Gastrocnemius medialis (tissue), 4 donors: ENCODE results near the gene OTUD7B. TPM values are rescaled to one million over a fixed set of nuclear protein-coding genes. Genes with fewer than 3 reads are reported as not detected.

ENCODE experiments used
- ATAC-seq, 2 donors: fragments of 150-250 bp; one replicate each; pipeline ENCODE4 v1.9.1; 2016
- DNase-seq, 2 donors: peaks; one replicate each; pipeline ENCODE4 v3.0.0-alpha.2; 2019
- H3K27ac ChIP-seq, 4 donors: fragments of 200-600 bp; sonication (generic); 1 replicate in 1 of 4; 2 replicates in 3 of 4; pipeline ENCODE4 v1.5.1; 2016 to 2018; ENCODE audit warnings: mild to moderate bottlenecking in 2 of 4, moderate library complexity in 1 of 4
- H3K27me3 ChIP-seq, 3 donors: fragments of 200-600 bp; sonication (generic) in 2 of 3; 1 replicate in 1 of 3; 2 replicates in 2 of 3; pipeline versions ENCODE4 v1.5.1 to v1.6.0; 2016 to 2019; ENCODE audit warnings: mild to moderate bottlenecking in 1 of 3, moderate library complexity in 1 of 3
- H3K36me3 ChIP-seq, 2 donors: fragments of 200-600 bp; sonication (generic) in 1 of 2; one replicate each; pipeline ENCODE4 v1.5.1; 2017 to 2018
- H3K4me1 ChIP-seq, 2 donors: fragments of 200-600 bp; sonication (generic) in 1 of 2; one replicate each; pipeline ENCODE4 v1.5.1; 2016 to 2017; ENCODE audit warnings: mild to moderate bottlenecking in 2 of 2
- H3K4me3 ChIP-seq, 4 donors: fragments of 200-600 bp; sonication (generic) in 3 of 4; 1 replicate in 1 of 4; 2 replicates in 3 of 4; pipeline ENCODE4 v1.5.1; 2016 to 2019; ENCODE audit warnings: mild to moderate bottlenecking in 2 of 4
- H3K9me3 ChIP-seq, 3 donors: fragments of 200-600 bp; sonication (generic) in 2 of 3; 1 replicate in 1 of 3; 2 replicates in 2 of 3; pipeline ENCODE4 v1.5.1; 2016 to 2019
- CTCF ChIP-seq, 5 experiments: fragments of 450-650 bp in 3 of 5; fragments of 200-600 bp in 2 of 5; sonication (generic) in 2 of 5; IDR thresholded peaks in 4 of 5; conservative IDR thresholded peaks in 1 of 5; 1 replicate in 4 of 5; 2 replicates in 1 of 5; pipeline ENCODE4 v1.5.1; 2016 to 2019; ENCODE audit warnings: antibody characterized with exemption in 5 of 5, mild to moderate bottlenecking in 3 of 5, moderate library complexity in 3 of 5
- POLR2A ChIP-seq, 2 donors: fragments of 450-650 bp; IDR thresholded peaks; one replicate each; pipeline ENCODE4 v1.6.1; 2017; ENCODE audit warnings: antibody characterized with exemption in 2 of 2, mild to moderate bottlenecking in 2 of 2, moderate library complexity in 2 of 2
- in situ Hi-C, 4 donors: fragments of 200-750 bp; cut with MboI; loops; one replicate each; pipeline versions ENCODE4 v1.15.0 to v1.8.0; 2017; ENCODE audit warnings: low sequenced_read_pairs in 4 of 4
- intact Hi-C: fragments of 100-400 bp; cut with DNase I; formaldehyde crosslinking; loops from one replicate; pipeline ENCODE4 v1.15.1; 2023; ENCODE audit warnings: low total_unique reads
- total RNA-seq, 4 donors: library from RNA; depleted of rRNA; stranded (reverse); fragments of >200 nt; gene quantifications; one replicate each; pipeline versions ENCODE4 v1.1.0 to v1.2.3, GENCODE V29; 2016

The OTUD7B gene
- total RNA-seq, 4 donors from 2014 or later, result 27.2 to 51.3 (median 43.6) TPM

- Histone ChIP-seq H3K4me1 (no peaks in the 10 kb centered on the region), H3K9me3 (no peaks in the 10 kb centered on the region), H3K27me3 (peaks cover 11 to 19% (median 13%) of the 10 kb centered on the region in 3 donors), H3K4me3 (no peak overlapping the region), H3K36me3 (no peaks in the 10 kb centered on the region), H3K27ac (no peak overlapping the region)
- in situ Hi-C loops, result no loop called here
- intact Hi-C loops, result no loop called here
- TF ChIP-seq CTCF (IDR thresholded peaks at IDR 0.05 in 4 of 5, conservative IDR thresholded peaks at IDR 0.05 in 1 of 5) (no peak), POLR2A (IDR thresholded peaks at IDR 0.05) (no peak)
- ATAC-seq (no peak), DNase-seq (no peak)
These were observed 94.2 kb downstream of the OTUD7B start for GRCh38 chr1:149916193-149916897.

GRCh38 chr1:149915429-149916192, 94.9 kb downstream of the OTUD7B start:
- TF ChIP-seq CTCF (IDR thresholded peaks at IDR 0.05 in 4 of 5, conservative IDR thresholded peaks at IDR 0.05 in 1 of 5) (no peak), POLR2A (IDR thresholded peaks at IDR 0.05) (no peak)
- DNase-seq, result no peak
- no peaks in the 10 kb centered on the region for H3K9me3 ChIP-seq
- no peaks in the 10 kb centered on the region for H3K4me1 ChIP-seq
- H3K36me3 ChIP-seq, result no peaks in the 10 kb centered on the region
- no peak overlapping the region for H3K27ac ChIP-seq
- no peak for ATAC-seq
- intact Hi-C loops, result no loop called here
- no peak overlapping the region for H3K4me3 ChIP-seq
- in situ Hi-C loops, result no loop called here
- peaks cover 11 to 19% (median 13%) of the 10 kb centered on the region in 3 donors for H3K27me3 ChIP-seq

- no peaks in the 10 kb centered on the region for H3K36me3 ChIP-seq
- H3K9me3 ChIP-seq, result no peaks in the 10 kb centered on the region
- no peak overlapping the region for H3K4me3 ChIP-seq
- no peak for DNase-seq
- intact Hi-C loops (no loop called here), in situ Hi-C loops (no loop called here)
- no peak overlapping the region for H3K27ac ChIP-seq
- H3K4me1 ChIP-seq, result no peaks in the 10 kb centered on the region
- no peak for ATAC-seq
- peaks cover 11 to 19% (median 13%) of the 10 kb centered on the region in 3 donors for H3K27me3 ChIP-seq
- TF ChIP-seq POLR2A (IDR thresholded peaks at IDR 0.05) (no peak), CTCF (IDR thresholded peaks at IDR 0.05 in 4 of 5, conservative IDR thresholded peaks at IDR 0.05 in 1 of 5) (no peak)
These were observed 96.0 kb downstream of the OTUD7B start for GRCh38 chr1:149914545-149914944.

GRCh38 chr1:149906570-149907075, 103.9 kb downstream of the OTUD7B start:
- no peaks in the 10 kb centered on the region for H3K9me3 ChIP-seq
- no peaks in the 10 kb centered on the region for H3K4me1 ChIP-seq
- no peak for TF ChIP-seq POLR2A (IDR thresholded peaks at IDR 0.05)
- TF ChIP-seq CTCF (IDR thresholded peaks at IDR 0.05 in 4 of 5, conservative IDR thresholded peaks at IDR 0.05 in 1 of 5), result no peak
- intact Hi-C loops, result no loop called here
- H3K27me3 ChIP-seq, result no peaks in the 10 kb centered on the region
- DNase-seq (no peak), ATAC-seq (no peak)
- H3K27ac ChIP-seq, result no peak overlapping the region
- no peak overlapping the region for H3K4me3 ChIP-seq
- in situ Hi-C loops, result no loop called here
- no peaks in the 10 kb centered on the region for H3K36me3 ChIP-seq
